GM19467 (cell line): ENCODE measurements around the gene USP24.
A peak's percentile ranks its signal among the peaks of the same experiment; 100 is the strongest.
"Not testable (repeated sequence)": the region's sequence is repeated elsewhere in the genome, so short reads cannot be mapped to it uniquely, and the experiment has no call there.

Experiments used
- ATAC-seq: cut with Tn5 transposase; IDR thresholded peaks from one replicate; pipeline ENCODE4 v1.9.1; 2021; ENCODE audit warnings: mild to moderate bottlenecking, moderate library complexity; ENCODE audit not compliant: unreplicated experiment

USP24 gene

GRCh38 chr1:55197099-55197498 is 18.1 kb downstream of the USP24 start:
- no peak for ATAC-seq

GRCh38 chr1:55196433-55197035 is 18.6 kb downstream of the USP24 start:
- no peak for ATAC-seq

DNA sequence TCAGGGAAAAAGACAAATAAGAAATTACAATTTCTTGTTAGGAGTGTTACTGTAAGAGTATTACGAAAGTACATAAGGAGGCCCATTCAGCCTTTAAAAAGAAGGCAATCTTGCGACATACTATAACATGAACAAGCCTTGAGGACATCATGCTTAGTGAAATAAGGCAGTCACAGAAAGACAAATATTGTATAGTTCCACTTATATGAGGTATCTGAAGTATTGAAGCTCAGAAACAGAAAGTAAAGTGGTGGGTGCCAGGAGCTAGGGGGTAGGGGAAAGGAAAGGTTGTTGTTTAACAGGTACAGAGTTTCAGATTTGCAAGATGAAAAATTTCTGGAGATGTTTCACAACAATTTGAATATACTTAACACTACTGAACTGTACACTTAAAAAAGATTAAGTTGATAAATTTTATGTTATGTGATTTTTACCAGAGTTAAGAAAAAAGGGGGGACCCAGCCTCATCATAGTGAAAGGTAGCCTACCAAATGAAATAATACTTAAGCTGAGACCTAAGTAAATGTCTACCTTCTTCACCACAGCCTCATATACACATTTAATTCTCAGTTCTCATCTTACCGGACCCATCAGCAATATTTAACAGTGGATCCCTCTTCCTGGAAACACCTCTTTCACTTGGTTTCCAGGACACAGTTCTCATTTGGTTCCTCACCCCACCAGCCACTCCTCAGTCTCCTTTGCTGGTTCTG is 19.5 kb downstream of the USP24 start:
- peak; percentile 67 for ATAC-seq

- ATAC-seq, result no peak
Measured at GRCh38 chr1:55194851-55195250, 20.3 kb downstream of the USP24 start.

- ATAC-seq, result no peak
Measured at GRCh38 chr1:55192093-55192492, 23.1 kb downstream of the USP24 start.

DNA sequence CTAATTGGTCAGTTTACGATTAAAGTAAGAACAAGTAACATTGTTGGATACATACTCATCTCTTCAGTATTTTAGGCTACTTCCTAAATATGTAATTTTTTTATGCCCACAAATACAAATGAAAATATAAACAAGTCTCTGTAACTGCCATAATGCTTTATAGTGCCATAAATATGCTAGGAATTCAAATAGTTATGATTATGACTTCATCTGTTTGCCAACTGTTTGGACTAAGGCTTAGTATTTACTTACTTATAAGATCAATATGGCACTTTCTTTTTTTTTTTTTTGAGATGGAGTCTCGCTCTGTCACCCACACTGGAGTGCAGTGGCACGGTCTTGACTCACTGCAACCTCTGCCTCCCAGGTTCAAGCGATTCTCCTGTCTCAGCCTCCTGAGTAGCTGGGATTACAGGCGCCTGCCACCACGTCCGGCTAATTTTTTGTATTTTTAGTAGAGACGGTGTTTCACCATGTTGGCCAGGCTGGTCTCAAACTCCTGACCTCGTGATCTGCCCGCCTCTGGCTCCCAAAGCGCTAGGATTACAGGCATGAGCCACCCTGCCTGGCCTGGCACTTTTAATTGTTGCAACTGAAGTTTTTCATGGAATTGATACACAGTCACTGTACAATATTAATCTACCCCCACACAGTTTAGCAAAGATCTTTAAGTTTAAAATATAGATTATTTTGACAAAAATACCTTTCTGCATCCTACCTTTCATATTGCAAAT is 23.8 kb downstream of the USP24 start:
- ATAC-seq, result not testable (repeated sequence)

DNA sequence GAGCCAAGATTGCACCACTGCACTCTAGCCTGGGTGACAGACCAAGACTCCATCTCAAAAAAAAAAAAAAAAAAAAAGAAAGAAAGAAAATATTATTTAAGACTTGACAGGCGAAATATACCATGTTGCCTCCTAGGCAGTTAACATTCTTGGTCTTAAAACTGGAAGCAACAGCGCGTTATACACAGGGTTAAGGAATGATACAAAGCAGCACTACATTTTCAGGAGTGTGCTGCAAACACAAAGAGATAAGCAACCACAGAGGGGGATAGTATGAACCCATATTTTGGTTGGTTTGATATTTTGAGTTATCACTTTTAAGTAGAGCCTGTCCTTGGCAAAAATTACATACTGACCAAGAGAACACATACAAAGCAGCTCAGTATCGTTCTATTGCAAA is 25.1 kb downstream of the USP24 start:
- ATAC-seq, result no peak

DNA sequence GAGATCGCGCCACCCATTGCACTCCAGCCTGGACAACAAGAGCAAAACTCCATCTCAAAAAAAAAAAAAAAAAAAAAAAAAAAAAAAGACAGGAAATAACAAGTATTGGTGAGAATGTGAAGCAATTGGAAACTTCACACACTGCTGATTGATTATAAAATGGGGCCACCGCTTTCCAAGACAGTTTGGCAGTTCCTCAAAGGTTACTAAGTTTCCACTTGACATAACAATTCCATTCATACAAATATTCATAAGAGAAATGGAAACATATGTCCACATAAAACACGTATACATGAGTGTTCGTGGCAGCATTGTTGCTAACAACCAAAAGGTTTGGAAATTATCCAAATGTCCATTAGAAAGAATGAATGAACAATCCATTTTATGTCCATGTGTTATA is 26.3 kb downstream of the USP24 start:
- ATAC-seq, result no peak

DNA sequence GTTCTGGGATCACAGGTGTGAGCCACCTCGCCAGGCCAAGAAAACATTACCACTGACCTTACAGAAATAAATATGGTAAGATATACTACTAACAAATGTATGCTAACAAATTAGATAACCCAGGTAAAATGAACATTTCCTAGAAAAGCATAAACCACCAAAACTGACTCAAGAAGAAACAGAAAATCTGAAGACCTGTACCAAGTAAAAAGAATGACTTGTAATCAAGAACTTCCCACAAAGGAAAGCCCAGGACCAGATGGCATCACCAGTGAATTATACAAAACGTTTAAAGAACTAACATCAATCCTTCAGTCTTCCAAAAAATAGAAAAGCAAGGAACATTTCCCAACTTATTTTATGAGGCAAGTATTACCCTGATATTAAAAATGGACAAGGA is 29.3 kb downstream of the USP24 start:
- ATAC-seq, result no peak

GRCh38 chr1:55184859-55185258 is 30.3 kb downstream of the USP24 start:
- ATAC-seq, result no peak

DNA sequence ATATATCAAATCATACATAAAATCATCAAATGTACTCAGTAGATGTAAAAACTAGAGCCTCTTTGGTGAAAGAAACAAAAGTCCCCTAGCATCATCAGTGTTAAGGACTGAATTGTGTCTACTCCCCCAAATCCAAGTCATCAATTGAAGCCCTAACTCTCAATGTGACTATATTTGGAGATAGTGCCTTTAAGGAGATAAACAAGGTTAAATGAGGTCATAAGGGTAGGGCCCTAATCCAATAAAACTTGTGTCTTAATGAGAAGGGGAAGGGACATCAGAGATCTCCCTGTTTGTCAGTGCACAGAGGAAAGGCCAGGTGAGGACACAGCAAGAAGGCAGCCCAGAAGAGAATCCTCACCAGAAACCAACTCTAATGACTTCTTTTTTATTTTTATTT is 33.5 kb downstream of the USP24 start:
- ATAC-seq, result no peak

- no peak for ATAC-seq
Measured at GRCh38 chr1:55180075-55180670, 35.0 kb downstream of the USP24 start.

DNA sequence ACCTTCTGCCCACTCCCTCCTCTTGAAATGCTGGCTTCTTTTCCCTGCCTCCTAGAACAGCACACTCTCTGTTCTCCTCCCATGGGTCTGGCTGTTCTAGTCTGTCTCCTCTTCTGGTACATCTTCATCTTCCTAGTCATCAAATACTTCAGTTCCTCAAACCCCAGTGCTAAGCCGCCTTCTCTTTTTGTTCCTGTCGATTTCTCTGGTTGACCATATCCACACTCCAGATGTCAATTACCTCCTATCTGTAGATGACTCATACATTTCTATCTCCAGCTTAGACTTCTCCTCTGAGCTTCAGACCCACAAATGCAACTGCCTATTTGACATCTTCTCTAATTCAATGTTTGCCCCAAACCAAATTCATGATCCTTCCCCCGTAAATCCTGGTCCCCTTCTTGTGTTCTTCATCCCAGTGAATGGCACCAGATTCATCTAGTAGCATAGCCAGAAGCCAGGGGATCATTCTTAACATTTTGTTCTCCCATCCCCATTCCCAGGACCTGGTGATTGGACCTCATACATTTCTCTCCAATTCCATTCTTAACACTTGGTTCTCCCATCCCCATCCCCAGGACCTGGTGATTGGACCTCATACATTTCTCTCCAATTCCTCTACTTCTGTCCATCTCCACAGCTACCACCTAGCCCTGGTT is 35.9 kb downstream of the USP24 start:
- ATAC-seq, result no peak

- no peak for ATAC-seq
Measured at GRCh38 chr1:55172687-55173086, 42.5 kb downstream of the USP24 start.

GRCh38 chr1:55172272-55172671 is 42.9 kb downstream of the USP24 start:
- ATAC-seq, result no peak

- ATAC-seq, result no peak
Measured at GRCh38 chr1:55171694-55172093, 43.5 kb downstream of the USP24 start.

GRCh38 chr1:55170426-55170825 is 44.7 kb downstream of the USP24 start:
- no peak for ATAC-seq

- ATAC-seq, result no peak
Measured at GRCh38 chr1:55169126-55169525, 46.0 kb downstream of the USP24 start.

DNA sequence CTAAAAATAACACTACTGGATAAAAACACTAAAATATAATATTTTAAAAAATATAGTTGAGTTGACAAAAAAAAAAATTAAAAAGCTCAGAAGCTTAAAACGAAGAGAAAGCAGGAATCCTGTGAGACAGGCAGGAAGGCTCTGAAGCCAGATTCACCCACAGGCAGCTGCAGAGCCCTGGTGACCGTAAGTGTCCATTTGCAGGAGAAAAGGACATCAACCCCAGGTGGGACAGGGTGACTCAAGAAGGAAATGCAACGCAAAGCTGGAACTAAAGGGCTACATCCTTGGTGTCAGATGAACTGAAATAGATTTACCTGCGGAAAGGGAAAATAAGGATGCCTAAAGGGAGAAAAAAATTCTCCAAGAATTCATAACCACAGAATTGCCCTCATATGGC is 46.8 kb downstream of the USP24 start:
- no peak for ATAC-seq

DNA sequence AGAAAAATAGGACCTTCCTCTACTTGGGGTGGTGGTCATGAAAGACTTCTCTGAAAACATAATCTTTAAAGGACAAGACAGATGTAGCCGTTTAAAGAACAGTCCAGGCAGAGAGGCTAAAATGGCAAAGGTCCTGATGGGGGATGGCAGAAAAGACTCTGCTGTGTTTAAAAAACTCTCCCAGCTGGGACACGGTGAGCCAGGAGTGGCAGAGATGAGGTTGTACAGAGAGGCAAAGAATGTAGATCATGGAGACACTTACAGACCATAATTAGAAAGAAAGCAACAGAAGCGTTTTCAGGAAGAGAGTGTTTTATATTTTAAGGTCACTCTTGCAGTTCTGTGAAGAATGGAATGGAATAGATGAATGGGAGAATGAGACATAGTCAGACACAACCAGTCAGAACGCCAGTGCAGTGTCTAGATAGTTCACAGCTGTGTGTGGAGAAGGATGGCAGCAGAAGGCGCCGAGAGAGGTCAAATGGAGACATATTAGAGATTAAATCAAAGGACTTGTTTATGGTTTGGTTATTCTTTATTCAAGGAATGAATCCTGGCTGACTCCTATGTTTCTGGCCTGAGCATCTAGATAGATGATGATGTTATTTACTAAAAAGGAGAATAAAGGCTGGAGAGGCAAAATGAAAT is 47.8 kb downstream of the USP24 start:
- no peak for ATAC-seq

- ATAC-seq, result no peak
Measured at GRCh38 chr1:55164906-55165305, 50.3 kb downstream of the USP24 start.
